HEK293T (cell line): ENCODE measurements around the gene UGGT1.

Experiments
- ARNT ChIP-seq: fragments of 450-650 bp; IDR thresholded peaks from 2 replicates; pipeline ENCODE4 v1.6.1; 2017; ENCODE audit warnings: mild to moderate bottlenecking
- FOXK2 ChIP-seq: fragments of 450-650 bp; IDR thresholded peaks from 2 replicates; pipeline ENCODE4 v1.6.1; 2016; ENCODE audit warnings: mild to moderate bottlenecking
- SUZ12 ChIP-seq: fragments of 450-650 bp; IDR thresholded peaks from 2 replicates; pipeline ENCODE4 v1.6.1; 2016; ENCODE audit warnings: mild to moderate bottlenecking

DNA sequence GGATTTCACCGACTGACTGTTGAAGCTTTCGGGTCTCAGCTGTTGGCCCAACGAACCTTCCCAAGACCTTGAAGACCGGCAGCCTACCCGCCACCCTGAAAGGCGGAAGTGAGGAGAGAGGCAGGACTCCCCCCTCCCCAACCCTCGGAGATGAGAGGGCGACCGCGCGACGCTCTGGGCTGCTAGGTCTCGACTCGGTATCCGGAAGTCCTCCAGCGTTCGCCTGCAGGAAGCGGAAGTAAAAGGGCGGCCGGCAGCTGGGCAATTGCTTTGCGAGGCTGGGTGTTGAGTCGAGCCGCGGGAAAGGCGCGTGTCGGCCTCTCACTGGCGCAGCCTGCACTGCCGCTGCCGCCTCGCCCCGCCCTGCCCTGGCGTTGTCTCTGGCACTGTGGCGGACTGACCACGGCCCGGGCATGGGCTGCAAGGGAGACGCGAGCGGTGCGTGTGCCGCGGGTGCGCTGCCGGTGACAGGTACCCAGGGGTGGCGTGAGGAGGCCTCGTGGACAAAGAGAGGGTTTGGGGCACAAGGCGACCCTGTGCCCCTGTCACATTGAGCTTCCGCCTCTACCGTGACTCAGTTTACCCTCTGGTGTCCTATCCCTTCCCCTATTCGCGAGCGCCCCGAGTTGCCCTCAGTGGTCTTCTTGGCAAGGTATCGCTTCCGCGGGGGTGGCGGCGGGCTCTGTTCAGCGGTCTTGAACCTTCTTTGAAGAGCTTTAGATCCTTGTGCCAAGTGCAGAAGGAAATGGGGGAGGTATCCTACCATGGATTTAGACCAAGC is at the start of gene UGGT1:
- TF ChIP-seq SUZ12 = no peak
- no peak for TF ChIP-seq ARNT
- no peak for TF ChIP-seq FOXK2
